GM21423 (cell line): ENCODE data around the gene ZBTB7C.

Source experiments
- ATAC-seq: cut with Tn5 transposase; IDR thresholded peaks from one replicate; pipeline ENCODE4 v1.9.1; 2021; ENCODE audit warnings: mild to moderate bottlenecking, moderate library complexity; ENCODE audit not compliant: unreplicated experiment

The ZBTB7C gene

GRCh38 chr18:48011926-48012465 lies 397.2 kb downstream of the ZBTB7C start:
- ATAC-seq, result no peak

DNA sequence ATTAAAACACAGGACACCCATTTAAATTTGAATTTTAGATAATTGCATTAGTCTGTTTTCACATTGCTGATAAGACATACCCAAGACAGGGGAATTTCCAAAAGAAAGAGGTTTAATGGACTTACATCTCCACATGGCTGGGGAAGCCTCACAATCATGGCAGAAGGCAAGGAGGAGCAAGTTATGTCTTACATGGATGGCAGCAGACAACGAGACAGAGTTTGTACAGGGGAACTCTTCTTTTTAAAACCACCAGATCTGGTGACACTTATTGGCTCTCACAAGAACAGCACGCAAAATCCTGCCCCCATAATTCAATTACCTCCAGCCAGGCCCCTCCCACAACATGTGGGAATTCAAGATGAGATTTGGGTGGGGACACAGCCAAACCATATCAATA lies 398.9 kb downstream of the ZBTB7C start:
- no peak for ATAC-seq

GRCh38 chr18:48009116-48009745 lies 400.0 kb downstream of the ZBTB7C start:
- ATAC-seq, result no peak

DNA sequence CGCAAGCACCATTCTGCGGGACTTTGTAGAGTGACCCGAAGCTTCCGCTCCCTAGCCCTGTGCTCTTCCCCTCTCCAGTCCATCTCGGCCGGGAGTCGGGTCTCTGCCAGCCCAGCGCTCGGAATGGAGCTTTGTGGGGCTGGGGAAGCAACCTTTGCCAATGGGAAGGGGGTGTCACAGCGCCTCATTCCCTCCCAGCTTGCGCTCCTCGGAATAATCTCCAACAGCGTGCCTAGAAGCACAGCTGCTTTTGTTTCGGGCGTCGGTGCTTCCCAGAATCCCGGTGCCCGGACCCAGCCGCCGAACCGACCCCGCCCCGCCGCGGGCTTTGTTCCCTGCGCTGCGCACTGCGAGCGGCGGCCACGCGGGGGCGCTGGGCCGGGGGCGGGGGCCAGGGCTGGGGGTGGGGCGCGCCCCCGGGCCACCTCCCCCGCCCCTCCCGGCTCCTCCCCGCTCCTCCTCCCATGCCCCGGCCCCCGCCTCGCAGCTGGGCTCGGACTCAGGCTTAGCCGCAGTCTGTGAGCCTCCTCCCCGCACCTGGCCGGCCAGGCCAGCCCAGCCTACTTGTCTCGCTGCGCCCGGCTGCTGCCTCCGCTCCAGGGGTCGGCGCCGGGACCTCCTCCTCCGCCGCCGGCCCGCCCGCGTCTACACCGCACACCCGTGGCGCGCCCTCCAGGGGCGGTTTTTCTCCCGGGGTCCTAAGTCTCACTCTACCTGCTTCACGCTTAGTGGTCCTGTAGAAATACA lies 401.1 kb downstream of the ZBTB7C start:
- peak; percentile 70 for ATAC-seq

DNA sequence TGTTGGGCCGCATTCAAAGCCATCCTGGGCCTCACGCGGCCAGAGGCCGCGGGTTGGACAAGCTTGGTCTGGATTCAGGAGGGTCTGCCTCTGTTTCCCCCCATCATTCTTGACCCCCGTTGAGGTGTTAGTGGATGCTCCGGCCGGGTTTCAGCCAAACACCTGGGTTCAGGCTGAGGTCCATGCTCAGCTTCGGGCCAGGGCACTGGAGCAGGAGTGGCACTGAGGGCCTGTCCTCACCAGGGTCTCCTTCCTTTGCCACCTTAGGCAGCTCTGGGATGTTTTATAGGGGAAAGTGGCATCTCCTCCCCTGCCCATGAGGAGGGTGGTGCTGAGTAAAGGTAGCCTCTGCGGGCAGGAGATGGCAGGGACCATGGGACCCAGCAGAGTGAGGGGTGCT lies 401.8 kb downstream of the ZBTB7C start:
- no peak for ATAC-seq

GRCh38 chr18:48006415-48007175 lies 402.6 kb downstream of the ZBTB7C start:
- ATAC-seq, result no peak

- ATAC-seq, result no peak
Measured at GRCh38 chr18:48004577-48004976, 404.6 kb downstream of the ZBTB7C start.

- no peak for ATAC-seq
Measured at GRCh38 chr18:48003426-48004349, 405.5 kb downstream of the ZBTB7C start.

DNA sequence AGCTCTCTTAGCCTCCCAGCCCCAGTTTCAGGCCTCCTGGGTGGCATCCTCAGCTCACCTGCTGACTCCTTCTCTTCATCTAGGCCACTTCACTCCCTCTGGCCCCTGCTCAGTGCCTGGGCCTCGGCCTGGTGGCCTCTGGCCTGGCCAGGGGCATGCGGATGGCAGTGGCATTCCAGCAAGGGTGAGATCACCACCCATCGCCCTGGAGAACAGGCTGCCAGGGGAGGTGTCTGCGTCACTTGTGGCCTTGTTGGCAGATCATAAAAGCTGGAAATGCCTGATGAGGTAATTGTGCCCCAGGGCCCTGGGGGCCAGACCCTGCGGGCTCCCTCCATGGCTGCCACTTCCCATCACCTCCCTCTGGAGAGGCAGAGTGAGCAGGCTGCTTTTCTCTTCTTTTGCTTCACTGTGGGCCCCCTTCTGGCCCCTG lies 406.2 kb downstream of the ZBTB7C start:
- ATAC-seq, result no peak

DNA sequence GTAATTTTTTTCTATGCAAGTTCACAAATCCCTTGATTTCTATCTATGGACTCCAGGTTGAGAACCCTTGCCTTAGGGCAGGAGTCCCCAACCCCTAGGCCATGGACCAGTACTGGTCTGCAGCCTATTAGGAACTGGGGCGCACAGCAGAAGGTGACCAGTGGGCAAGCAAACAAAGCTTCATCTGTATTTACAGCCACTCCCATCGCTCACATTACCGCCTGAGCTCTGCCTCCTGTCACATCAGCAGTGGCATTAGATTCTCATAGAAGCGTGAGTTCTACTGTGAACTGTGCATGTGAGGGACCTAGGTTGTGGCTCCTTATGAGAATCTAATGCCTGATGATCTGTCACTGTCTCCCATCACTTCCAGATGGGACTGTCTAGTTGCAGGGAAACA lies 408.5 kb downstream of the ZBTB7C start:
- no peak for ATAC-seq

DNA sequence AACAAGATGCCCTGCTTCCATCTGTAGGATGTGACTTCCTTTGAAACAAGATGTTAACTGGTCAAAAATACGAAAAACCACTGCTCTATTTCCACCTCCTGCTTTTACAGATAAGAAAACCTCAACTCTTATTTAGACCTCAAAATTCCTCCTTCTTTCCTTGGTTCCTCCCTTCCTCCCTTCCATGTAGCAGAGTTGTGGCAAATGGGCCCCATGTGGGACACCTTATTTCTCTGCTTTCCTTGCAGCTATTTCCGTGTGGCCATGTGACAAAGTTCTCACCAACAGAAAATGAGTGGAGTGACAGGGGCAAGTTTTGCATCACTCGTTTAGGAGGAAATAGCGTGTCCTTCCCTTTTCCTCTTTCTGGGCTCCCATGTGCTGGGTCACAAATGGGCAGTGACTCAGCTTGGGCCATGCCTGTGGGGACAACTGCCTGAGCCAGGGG lies 409.4 kb downstream of the ZBTB7C start:
- ATAC-seq, result no peak

GRCh38 chr18:47997338-47997780 lies 411.8 kb downstream of the ZBTB7C start:
- no peak for ATAC-seq

GRCh38 chr18:47996091-47996541 lies 413.1 kb downstream of the ZBTB7C start:
- ATAC-seq, result no peak

DNA sequence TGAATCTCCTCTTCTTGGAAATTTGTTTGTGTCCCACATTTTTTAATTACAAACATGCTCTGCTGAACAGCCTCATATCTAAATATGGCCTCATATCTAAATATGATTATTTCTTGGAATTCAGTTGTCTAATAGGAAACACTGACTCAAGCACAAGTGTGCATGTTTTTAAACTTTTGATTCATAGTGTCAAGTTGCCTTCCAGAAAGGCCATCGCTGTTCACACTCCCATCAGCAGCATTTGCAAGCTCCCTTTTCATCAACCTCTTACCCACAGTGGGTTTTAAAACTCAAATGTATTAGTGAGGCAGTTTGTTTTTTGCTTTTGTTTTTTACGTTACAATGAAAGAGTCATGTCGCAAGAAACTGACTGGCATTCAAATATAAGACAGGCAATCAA lies 413.5 kb downstream of the ZBTB7C start:
- no peak for ATAC-seq

DNA sequence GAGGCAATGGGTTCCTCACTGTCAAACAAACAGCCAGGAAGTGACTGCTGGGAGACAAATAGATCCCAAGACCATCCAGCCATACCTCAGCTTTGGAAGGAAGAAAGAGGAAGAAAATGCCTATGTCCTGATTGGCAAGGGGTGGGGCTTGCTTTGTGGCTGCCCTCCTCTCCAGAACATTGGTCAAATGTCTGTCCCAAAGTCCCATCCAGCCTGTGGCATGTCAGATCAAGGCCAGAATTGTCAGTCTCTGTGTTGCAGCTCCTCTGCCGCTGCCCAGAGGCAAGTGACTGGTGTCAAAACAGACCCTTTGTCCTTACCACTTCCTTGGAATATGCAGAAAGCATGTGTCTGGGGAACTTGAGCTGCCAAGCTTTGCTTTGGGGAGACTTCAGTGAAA lies 415.8 kb downstream of the ZBTB7C start:
- ATAC-seq, result no peak

GRCh38 chr18:47992976-47993375 lies 416.2 kb downstream of the ZBTB7C start:
- no peak for ATAC-seq

- ATAC-seq, result no peak
Measured at GRCh38 chr18:47992266-47992665, 416.9 kb downstream of the ZBTB7C start.

DNA sequence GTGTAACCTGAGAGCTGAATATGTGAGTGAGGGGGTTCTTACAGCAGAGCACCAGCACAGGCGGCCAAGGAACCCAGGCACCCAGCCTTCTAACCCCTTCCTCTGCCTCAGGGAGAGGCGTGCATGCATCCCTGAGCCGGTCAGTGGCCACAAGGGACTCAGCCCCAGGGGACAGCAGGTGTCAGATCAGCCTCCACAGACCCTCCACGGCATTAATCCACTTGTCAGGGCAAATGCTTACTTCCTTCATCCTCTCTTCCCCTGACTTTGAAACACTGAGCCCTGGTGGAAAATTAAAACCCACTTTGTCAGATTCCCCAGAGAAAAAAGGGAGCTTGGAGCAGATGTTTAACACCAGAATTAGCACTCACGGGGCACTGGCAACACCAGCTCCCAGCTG lies 418.2 kb downstream of the ZBTB7C start:
- no peak for ATAC-seq

DNA sequence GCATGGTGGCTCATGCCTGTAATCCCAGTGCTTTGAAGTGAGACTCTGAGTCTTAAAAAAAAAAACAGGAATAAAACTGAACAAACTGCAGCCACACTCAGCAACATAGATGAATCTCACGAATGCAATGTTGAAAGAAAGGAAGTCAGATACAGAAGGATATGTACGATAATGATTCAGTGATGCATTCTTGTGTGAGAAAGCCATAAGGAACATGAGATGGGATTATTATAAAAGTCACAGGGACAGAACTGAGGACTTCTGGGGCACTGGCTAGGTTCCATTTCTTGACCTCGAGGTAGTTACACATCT lies 421.8 kb downstream of the ZBTB7C start:
- no peak for ATAC-seq

DNA sequence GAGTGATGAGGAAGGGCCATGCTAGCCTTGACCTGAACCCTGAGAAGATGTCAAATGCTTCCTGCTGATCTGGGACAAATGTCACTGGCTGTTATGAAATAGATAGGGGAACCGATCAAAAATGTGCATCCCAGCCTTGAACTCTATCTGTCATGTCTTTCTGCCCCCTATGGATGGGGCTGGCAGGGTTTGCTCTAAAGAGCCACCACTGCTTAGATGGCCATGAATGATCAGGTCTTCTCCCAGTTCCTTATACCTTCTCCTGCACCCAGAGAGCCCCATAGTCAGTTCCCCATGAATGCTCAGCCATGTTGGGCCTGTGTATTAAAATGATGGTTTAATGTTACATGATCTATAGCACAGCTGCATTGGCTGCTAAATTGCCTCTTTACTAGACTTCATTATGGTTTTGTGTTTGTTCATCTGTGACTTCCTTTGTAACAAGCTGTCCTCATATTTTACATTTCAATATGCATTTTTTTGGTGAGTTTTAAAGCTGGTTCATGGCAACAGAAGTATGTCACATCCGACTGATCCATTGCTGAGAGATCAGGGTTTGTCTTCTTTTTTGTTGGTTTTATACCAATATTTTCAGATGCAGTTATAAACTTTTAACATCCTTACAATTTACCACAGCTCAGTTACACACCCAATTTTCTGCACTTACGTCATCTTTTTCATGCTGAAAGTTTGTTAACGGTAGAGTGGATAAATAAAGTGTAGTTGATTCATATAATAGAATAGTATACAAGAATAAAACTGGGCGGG lies 422.4 kb downstream of the ZBTB7C start:
- ATAC-seq, result no peak
